22Rv1 (cell line): ENCODE results near the gene PLAGL1.

ENCODE experiments used
- ZFX ChIP-seq: fragments of 450-650 bp; IDR thresholded peaks from 2 replicates; pipeline ENCODE4 v1.6.1; 2017; ENCODE audit warnings: antibody characterized with exemption, borderline replicate concordance
- TF ChIP-seq, protein P1 (sequence below): fragments of 450-650 bp; IDR thresholded peaks from 2 replicates; pipeline ENCODE4 v1.5.1; 2017; ENCODE audit warnings: mild to moderate bottlenecking

DNA sequence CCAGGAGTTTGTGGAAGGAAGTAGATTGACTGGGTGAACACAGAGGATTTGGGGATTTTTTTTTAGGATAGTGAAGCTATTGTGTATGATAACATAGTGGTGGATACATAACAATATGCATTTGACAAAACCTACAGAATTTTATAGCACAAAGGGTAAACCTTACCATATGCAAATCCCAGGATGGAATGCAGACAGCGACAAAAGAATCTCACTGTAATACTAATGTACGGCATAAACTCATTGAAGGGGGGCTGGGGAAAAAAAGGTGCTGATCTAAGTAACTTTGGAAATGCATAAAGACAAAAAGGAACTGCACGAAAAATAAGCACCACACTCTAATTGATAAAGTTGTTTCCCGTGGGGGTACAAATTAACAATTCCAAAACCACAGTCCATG, 15.2 kb upstream of the PLAGL1 start:
- TF ChIP-seq, protein P1, sequence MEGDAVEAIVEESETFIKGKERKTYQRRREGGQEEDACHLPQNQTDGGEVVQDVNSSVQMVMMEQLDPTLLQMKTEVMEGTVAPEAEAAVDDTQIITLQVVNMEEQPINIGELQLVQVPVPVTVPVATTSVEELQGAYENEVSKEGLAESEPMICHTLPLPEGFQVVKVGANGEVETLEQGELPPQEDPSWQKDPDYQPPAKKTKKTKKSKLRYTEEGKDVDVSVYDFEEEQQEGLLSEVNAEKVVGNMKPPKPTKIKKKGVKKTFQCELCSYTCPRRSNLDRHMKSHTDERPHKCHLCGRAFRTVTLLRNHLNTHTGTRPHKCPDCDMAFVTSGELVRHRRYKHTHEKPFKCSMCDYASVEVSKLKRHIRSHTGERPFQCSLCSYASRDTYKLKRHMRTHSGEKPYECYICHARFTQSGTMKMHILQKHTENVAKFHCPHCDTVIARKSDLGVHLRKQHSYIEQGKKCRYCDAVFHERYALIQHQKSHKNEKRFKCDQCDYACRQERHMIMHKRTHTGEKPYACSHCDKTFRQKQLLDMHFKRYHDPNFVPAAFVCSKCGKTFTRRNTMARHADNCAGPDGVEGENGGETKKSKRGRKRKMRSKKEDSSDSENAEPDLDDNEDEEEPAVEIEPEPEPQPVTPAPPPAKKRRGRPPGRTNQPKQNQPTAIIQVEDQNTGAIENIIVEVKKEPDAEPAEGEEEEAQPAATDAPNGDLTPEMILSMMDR: no peak
- no peak for TF ChIP-seq ZFX
